ENCODE results near the gene PLAGL2.
"Not testable (repeated sequence)": the region's sequence is repeated elsewhere in the genome, so short reads cannot be mapped to it uniquely, and the experiment has no call there.

Gene PLAGL2

GRCh38 chr20:32207626-32208498 is at the start of gene PLAGL2, which contains the start of gene POFUT1:
Gene PLAGL2 (minus strand): TSS chr20:32207743. CDS start chr20:32202178, 5,565 bp downstream.
Gene POFUT1 (plus strand): TSS chr20:32207880. CDS start chr20:32207942, 62 bp downstream.
- DNase-seq (ENCODE audit: low read depth in 2 of 2): peak; percentile 68 to 77

GRCh38 chr20:32252189-32252588 is 44.6 kb upstream of the PLAGL2 start:
- no peak for DNase-seq (ENCODE audit: low read depth in 2 of 2)

- DNase-seq (ENCODE audit: low read depth in 2 of 2): no peak
Measured at GRCh38 chr20:32251470-32251869, 43.9 kb upstream of the PLAGL2 start.

DNA sequence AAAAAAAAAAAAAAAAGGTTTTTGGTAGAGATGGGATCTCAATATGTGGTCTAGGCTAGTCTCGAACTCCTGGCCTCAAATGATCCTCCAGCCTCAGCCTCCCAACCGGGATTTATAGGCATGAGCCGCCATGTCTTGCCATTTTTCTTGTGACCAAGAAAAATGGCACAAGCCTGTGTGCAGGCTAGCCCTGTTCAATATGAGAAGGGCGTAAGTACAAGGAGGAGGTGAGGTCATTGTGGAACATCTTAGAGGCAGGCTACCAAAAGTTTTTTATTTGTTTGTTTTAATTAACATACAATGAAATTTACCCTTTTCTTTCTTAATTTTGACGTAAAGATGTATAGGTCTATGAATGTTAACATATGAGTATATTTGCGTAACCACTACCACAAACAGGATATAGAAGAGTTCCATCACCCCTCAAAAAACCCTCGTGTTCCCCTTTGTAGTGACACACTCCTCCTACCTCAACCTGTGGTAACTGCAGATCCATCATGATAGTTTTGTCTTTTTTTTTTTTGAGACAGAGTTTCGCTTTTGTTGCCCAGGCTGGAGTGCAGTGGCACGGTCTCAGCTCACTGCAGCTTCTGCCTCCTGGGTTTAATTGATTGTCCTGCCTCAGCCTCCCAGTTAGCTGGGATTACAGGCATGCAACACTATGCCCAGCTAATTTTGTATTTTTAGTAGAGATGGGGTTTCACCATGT is 41.6 kb upstream of the PLAGL2 start:
- no peak for DNase-seq (ENCODE audit: low read depth in 2 of 2)

DNA sequence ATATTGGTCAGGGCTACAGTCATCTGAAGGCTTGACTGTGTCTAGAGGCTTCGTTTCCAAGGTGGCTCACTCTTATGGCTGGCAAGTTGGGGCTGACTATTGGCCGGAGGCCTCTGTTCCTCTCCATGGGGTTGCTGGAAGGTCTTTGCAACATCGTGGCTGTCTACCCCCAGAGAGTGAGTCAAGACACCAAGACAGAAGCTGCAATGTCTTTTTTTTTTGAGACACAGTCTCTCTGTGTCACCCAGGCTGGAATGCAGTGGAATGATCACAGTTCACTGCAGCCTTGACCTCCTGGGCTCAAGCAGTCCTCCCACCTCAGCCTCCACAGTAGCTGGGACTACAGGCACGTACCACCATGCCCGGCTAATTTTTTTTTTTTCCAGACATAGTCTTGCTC is 40.5 kb upstream of the PLAGL2 start:
- no peak for DNase-seq (ENCODE audit: low read depth in 2 of 2)

DNA sequence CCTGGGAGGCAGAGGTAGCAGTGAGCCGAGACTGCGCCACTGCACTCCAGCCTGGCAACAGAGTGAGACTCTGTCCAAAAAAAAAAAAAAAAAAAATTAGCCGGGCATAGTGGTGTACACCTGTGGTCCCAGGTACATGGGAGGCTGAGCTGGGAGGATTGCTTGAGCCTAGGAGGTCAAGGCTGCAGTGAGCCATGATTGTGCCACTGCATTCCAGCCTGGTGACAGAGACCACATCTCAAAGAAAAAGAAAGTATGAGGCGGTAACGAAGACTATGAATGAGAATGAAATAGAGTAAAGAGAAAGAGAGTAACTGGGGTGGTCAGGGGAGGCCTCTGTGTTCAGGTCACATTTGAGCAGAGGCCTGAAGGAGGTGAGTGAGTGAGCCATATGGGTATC is 38.7 kb upstream of the PLAGL2 start:
- not testable (repeated sequence) for DNase-seq (ENCODE audit: low read depth in 2 of 2)

GRCh38 chr20:32244959-32245358 is 37.4 kb upstream of the PLAGL2 start:
- no peak for DNase-seq (ENCODE audit: low read depth in 2 of 2)

DNA sequence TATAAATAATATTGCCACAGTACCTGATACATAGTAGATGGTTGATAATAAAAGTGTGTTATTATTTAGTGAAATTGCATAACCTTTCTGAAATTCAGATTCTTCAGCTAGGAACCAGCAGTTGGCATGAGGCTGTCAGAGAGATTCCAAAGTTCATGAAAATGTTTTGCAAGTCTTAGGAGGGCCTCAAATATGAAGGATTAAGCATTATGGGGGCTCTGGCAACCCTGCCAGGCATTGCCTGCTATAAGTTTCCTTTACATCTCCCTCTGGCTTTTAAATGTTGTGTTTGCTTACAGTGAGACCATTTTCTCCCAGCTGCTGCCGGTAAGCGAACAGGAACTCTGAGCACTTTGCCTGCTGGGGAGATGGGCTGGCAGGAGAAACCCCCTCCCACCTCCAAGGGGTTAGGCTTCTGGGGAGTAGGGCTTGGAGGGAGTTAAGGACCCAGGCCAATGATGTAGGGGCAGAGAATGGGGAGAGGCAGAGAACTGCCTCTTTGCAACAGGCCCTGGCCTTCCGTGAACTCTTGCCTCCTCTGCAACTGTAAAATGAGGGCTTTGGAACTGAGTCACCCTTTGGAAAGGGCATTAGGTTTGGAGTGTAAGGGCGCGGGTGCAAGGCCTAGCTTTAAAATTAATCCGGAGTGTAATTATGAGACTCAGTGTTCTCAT is 36.7 kb upstream of the PLAGL2 start:
- no peak for DNase-seq (ENCODE audit: low read depth in 2 of 2)

- DNase-seq (ENCODE audit: low read depth in 2 of 2): no peak
Measured at GRCh38 chr20:32241807-32242206, 34.3 kb upstream of the PLAGL2 start.

DNA sequence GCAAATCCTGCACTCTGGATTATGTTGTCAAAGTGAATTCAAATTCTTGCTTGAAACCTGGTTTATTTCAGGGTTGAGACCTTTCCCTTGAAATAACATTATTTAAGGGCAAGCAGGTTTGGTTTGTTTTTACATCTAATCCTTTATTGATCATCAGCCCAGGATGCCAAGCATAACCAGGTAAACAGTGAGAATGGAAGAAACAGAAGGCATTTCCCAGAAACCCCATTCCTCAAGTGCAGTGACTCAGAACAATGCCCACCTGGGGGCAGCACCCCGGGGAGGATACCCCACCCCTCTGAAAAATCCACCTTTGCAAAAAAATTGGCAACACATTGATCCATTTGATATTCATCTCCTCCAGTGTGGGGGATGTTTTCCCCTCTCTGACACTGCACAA is 32.7 kb upstream of the PLAGL2 start:
- no peak for DNase-seq (ENCODE audit: low read depth in 2 of 2)

GRCh38 chr20:32238483-32239425 is 31.2 kb upstream of the PLAGL2 start:
- no peak for DNase-seq (ENCODE audit: low read depth in 2 of 2)

GRCh38 chr20:32237419-32237818 is 29.9 kb upstream of the PLAGL2 start:
- no peak for DNase-seq (ENCODE audit: low read depth in 2 of 2)

DNA sequence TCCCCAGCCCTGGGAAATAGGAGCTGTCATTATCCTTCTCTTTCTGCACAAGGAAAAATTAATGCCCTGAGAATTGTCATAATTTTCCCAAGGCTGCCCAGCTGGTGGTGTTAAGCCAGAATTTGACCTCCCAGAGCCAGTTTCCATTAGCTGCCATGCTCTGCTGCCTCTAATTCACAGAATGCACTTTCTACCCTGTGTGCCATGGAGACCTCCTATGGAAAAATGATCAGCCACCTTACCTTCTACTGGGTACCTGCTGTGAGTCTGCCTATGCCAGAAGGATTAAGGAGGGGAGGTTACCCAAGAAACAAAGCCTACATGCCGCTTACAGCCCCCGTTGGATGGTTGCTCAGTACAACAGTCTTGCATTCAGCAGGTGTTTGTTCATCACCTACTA is 29.3 kb upstream of the PLAGL2 start:
- DNase-seq (ENCODE audit: low read depth in 2 of 2): no peak

GRCh38 chr20:32236048-32236533 is 28.5 kb upstream of the PLAGL2 start:
- no peak for DNase-seq (ENCODE audit: low read depth in 2 of 2)

DNA sequence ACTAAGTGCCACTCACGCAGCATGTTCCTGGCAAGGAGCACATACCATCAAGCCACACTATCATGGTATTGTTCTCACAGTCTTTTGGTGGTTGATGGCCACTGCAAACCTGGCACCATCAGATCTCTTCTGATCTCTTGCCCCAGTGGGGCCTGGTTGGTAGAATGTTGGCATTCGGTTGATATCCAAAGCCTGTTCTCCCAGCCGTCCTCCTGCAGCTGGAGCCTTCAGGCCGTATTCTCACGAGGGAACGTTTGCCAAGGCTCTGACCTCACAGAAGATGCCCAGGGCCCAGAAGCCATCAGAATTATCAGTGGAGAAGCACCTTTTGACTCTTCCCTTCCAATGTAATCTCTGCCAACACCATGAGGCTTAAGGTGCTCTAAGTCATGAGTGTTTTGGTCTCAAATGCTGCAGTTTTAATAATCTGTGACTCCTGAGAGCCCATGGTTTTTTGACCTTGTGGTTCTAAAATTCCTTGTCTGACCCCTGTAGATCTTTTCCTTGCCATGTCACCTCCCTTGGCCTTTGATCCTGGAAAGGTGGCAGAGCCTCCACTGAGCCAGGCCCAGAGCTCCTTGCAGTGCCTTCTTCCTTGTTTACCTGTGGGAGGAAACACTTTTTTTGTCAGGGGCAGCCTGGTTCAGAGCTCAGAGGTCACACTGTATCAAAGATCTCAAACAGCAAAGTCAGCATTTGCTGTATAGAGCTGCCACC is 27.9 kb upstream of the PLAGL2 start:
- DNase-seq (ENCODE audit: low read depth in 2 of 2): no peak

DNA sequence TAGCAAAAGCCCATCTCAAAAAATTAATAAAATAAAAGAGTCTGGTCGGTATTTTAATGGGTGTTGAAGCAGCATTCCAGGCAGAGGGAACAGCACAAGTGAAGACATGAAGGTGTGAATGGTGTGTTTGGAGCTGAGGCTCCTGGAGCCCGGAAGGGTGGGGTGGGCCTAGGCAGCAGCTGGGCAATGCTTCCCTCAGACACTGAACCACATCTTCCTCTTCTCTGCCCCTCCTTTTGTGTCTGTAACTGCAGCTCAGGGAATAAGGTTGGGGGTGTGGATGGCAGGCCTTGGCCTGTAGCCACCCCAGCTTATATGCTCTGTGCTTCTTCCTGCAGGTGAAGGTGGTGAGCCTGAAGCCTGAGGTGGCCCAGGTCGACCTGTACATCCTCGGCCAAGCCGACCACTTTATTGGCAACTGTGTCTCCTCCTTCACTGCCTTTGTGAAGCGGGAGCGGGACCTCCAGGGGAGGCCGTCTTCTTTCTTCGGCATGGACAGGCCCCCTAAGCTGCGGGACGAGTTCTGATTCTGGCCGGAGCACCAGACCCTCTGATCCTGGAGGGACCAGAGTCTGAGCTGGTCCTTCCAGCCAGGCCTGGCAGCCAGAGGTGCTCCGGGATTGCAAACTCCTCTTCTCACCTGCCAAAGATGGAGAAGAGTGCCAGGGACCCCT is 26.7 kb upstream of the PLAGL2 start:
- no peak for DNase-seq (ENCODE audit: low read depth in 2 of 2)

DNA sequence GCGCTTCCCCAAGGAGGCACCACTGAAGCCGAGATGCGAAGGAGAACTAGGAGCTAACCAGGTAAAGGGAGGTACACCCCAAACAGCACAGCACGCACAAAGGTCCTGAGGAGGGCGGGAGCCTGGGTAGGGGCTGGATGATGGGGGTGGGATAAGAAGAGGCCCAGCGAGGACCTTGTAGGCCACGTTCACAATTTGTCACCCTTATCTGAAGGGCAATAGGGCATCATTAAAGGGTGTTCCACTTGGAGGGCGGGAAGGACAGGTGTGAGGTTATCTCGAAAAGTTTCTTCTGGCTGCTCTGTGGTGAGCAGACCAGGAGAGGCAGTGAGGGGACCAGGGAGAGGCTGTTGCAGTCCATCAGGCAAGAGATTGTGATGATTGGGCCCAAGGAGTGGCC is 25.7 kb upstream of the PLAGL2 start:
- DNase-seq (ENCODE audit: low read depth in 2 of 2): no peak

- no peak for DNase-seq (ENCODE audit: low read depth in 2 of 2)
Measured at GRCh38 chr20:32232326-32232886, 24.9 kb upstream of the PLAGL2 start.

- DNase-seq (ENCODE audit: low read depth in 2 of 2): peak in 1 of 2 experiments; percentile 5
Measured at GRCh38 chr20:32231847-32232246, 24.3 kb upstream of the PLAGL2 start.

- DNase-seq (ENCODE audit: low read depth in 2 of 2): no peak
Measured at GRCh38 chr20:32231245-32231644, 23.7 kb upstream of the PLAGL2 start.
